Activated effector memory CD4-positive, alpha-beta T cell treated with anti-CD3 and anti-CD28 coated beads, Interleukin-2, amount 50 U/mL, for 16 hours (primary cell): ENCODE data around the gene PPFIA1.
A peak's percentile ranks its signal among the peaks of the same experiment; 100 is the strongest.
"Not testable (repeated sequence)": the region's sequence is repeated elsewhere in the genome, so short reads cannot be mapped to it uniquely, and the experiment has no call there.

Source experiments
- DNase-seq: peaks from one replicate; pipeline ENCODE4 v3.0.0-alpha.2; 2020

The PPFIA1 gene

GRCh38 chr11:70252844-70253243 is 17.6 kb upstream of the PPFIA1 start:
- no peak for DNase-seq

GRCh38 chr11:70255477-70256116 is 14.9 kb upstream of the PPFIA1 start:
- no peak for DNase-seq

- DNase-seq, result not testable (repeated sequence)
Measured at GRCh38 chr11:70259077-70259476, 11.4 kb upstream of the PPFIA1 start.

GRCh38 chr11:70262951-70263350 is 7.5 kb upstream of the PPFIA1 start:
- no peak for DNase-seq

- no peak for DNase-seq
Measured at GRCh38 chr11:70263363-70263762, 7.1 kb upstream of the PPFIA1 start.

GRCh38 chr11:70265341-70265740 is 5.1 kb upstream of the PPFIA1 start:
- no peak for DNase-seq

- DNase-seq, result no peak
Measured at GRCh38 chr11:70267405-70267950, 3.0 kb upstream of the PPFIA1 start.

GRCh38 chr11:70268526-70268925 is 2.0 kb upstream of the PPFIA1 start:
- no peak for DNase-seq

GRCh38 chr11:70270877-70271648 is 573 bp downstream of the PPFIA1 start:
- DNase-seq, result peak; percentile 83

- no peak for DNase-seq
Measured at GRCh38 chr11:70271649-70271953, 1.1 kb downstream of the PPFIA1 start.

- DNase-seq, result no peak
Measured at GRCh38 chr11:70272009-70272408, 1.5 kb downstream of the PPFIA1 start.

GRCh38 chr11:70278994-70279393 is 8.5 kb downstream of the PPFIA1 start:
- no peak for DNase-seq

- peak; percentile 12 for DNase-seq
Measured at GRCh38 chr11:70281156-70281609, 10.7 kb downstream of the PPFIA1 start.

GRCh38 chr11:70282012-70282411 is 11.5 kb downstream of the PPFIA1 start:
- DNase-seq, result peak; percentile 17

- no peak for DNase-seq
Measured at GRCh38 chr11:70288721-70289120, 18.2 kb downstream of the PPFIA1 start.

GRCh38 chr11:70289582-70289981 is 19.1 kb downstream of the PPFIA1 start:
- DNase-seq, result no peak

GRCh38 chr11:70290361-70291065 is 20.0 kb downstream of the PPFIA1 start:
- no peak for DNase-seq

- no peak for DNase-seq
Measured at GRCh38 chr11:70292166-70292565, 21.7 kb downstream of the PPFIA1 start.

- DNase-seq, result no peak
Measured at GRCh38 chr11:70292863-70293262, 22.4 kb downstream of the PPFIA1 start.

- DNase-seq, result not testable (repeated sequence)
Measured at GRCh38 chr11:70295166-70295565, 24.7 kb downstream of the PPFIA1 start.

GRCh38 chr11:70296681-70297080 is 26.2 kb downstream of the PPFIA1 start:
- DNase-seq, result no peak

GRCh38 chr11:70297341-70297740 is 26.9 kb downstream of the PPFIA1 start:
- DNase-seq, result no peak

GRCh38 chr11:70298243-70298915 is 27.9 kb downstream of the PPFIA1 start:
- DNase-seq, result no peak
